ENCODE results near the gene NOL4L.

Gene NOL4L

GRCh38 chr20:32523613-32524213, 61.4 kb downstream of the NOL4L start:
- no peak overlapping the region for H3K4me3 ChIP-seq (ENCODE audit: low read depth, low read length)
- no peak for DNase-seq (ENCODE audit: low read depth)
- TF ChIP-seq CTCF (IDR thresholded peaks at IDR 0.05; ENCODE audit: control insufficient read depth, extremely low read depth, insufficient read depth), result no peak

GRCh38 chr20:32522776-32523612, 62.1 kb downstream of the NOL4L start:
- no peak overlapping the region for H3K4me3 ChIP-seq (ENCODE audit: low read depth, low read length)
- TF ChIP-seq CTCF (IDR thresholded peaks at IDR 0.05; ENCODE audit: control insufficient read depth, extremely low read depth, insufficient read depth), result no peak
- DNase-seq (ENCODE audit: low read depth), result no peak

DNA sequence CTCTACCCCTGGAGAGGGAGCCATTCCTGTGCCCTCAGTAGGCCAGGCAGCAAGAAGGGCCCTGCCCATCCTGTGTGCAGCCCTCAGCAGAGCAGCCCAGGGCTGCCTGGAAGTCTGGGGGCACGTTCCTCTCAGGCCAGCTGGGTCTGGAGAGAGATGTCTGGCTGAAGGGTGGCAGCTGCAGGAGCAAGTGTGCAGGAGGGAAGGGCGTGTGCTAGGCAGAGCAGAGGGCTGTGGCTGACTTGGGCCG, 62.7 kb downstream of the NOL4L start:
- DNase-seq (ENCODE audit: low read depth), result no peak
- no peak overlapping the region for H3K4me3 ChIP-seq (ENCODE audit: low read depth, low read length)
- no peak for TF ChIP-seq CTCF (IDR thresholded peaks at IDR 0.05; ENCODE audit: control insufficient read depth, extremely low read depth, insufficient read depth)

GRCh38 chr20:32521780-32522525, 63.2 kb downstream of the NOL4L start:
- peak; percentile 96 for TF ChIP-seq CTCF (IDR thresholded peaks at IDR 0.05; ENCODE audit: control insufficient read depth, extremely low read depth, insufficient read depth)
- no peak overlapping the region for H3K4me3 ChIP-seq (ENCODE audit: low read depth, low read length)
- no peak for DNase-seq (ENCODE audit: low read depth)

DNA sequence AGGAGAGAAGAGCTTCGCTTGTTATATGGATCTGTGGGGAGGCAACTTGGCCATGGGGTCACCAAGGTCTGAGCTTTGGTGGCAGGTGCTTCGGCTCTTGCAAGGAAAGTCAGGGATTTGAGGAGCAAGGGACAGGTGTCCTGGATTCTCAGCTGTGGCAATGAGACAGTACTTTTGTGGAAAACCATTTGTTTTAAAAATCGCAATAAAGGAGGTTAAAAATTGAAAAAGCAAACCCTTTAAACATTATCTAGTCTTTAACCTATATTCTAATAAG, 64.3 kb downstream of the NOL4L start:
- no peak overlapping the region for H3K4me3 ChIP-seq (ENCODE audit: low read depth, low read length)
- no peak for DNase-seq (ENCODE audit: low read depth)
- TF ChIP-seq CTCF (IDR thresholded peaks at IDR 0.05; ENCODE audit: control insufficient read depth, extremely low read depth, insufficient read depth), result no peak

GRCh38 chr20:32519381-32519730, 65.8 kb downstream of the NOL4L start:
- H3K4me3 ChIP-seq (ENCODE audit: low read depth, low read length), result no peak overlapping the region

More at GRCh38 chr20:32519381-32519730, 65.8 kb downstream of the NOL4L start:
- DNase-seq (ENCODE audit: low read depth), result no peak
- TF ChIP-seq CTCF (IDR thresholded peaks at IDR 0.05; ENCODE audit: control insufficient read depth, extremely low read depth, insufficient read depth), result no peak

Measured in LNCaP clone FGC (cell line).